Breast epithelium (tissue), 3 donors: Measurements from ENCODE around the gene LPAR5.

Experiments
- CTCF ChIP-seq, 3 donors: fragments of 450-650 bp; IDR thresholded peaks; one replicate each; pipeline ENCODE4 v1.5.1; 2016 to 2017; ENCODE audit warnings: antibody characterized with exemption in 3 of 3, mild to moderate bottlenecking in 3 of 3, moderate library complexity in 3 of 3
- POLR2A ChIP-seq: fragments of 450-650 bp; IDR thresholded peaks from one replicate; pipeline ENCODE4 v1.6.1; 2016; ENCODE audit warnings: antibody characterized with exemption, mild to moderate bottlenecking, moderate library complexity
- POLR2AphosphoS5 ChIP-seq, 3 donors: sonication (generic); formaldehyde crosslinking; IDR thresholded peaks; one replicate each; pipeline ENCODE4 v1.6.1; 2017; ENCODE audit warnings: antibody characterized with exemption in 3 of 3

- TF ChIP-seq POLR2A (no peak), CTCF (IDR thresholded peaks at IDR 0.05) (no peak), POLR2AphosphoS5 (IDR thresholded peaks at IDR 0.05) (no peak)
Observed at GRCh38 chr12:6603095-6603567, 32.6 kb downstream of the LPAR5 start.
